ENCODE results near the gene ZNF488. TPM values are rescaled to one million over a fixed set of nuclear protein-coding genes. Genes with fewer than 3 reads are reported as not detected.

Gene ZNF488
- polyA plus RNA-seq, 2 of the 4 experiments (the other 2 are of a cell fraction), result 4.0 to 8.3 TPM

DNA sequence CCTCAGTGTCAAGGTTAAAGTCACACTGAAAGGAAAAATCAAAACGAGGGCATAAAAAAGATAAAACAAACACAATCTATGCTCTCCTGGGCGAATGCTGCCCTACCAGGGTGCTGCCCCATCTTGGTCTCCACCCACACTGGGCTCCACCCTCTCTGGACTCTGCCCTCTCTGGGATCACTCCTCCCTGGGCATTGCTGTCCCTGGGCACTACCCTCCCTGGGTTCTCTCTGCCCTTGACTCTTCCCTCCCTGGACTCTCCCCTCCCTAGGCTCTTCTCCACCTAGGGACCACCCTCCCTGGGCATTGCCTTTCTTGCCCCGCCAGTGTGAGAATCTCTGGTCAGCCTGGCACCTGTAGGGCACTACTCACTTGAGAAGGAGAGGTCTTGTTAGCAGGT, 53.3 kb downstream of the ZNF488 start:
- DNase-seq (ENCODE audit: low read depth in 1 of 2, low spot score in 1 of 2) (no peak), ATAC-seq (peak; percentile 65 to 82; a peak in 3 of 6 replicates), FAIRE-seq (no peak)
- Histone ChIP-seq H3K4me1 (peaks cover 6% of the 10 kb centered on the region; the same call in 1 of the 3 replicates), H3K4me3 (no peak overlapping the region), H3K4me2 (0 out of 3 replicates have a peak overlapping the region, but pooled peaks have one; percentile 14), H3K9me3 (no peaks in the 10 kb centered on the region), H3K27ac (no peak overlapping the region)
- WGBS (ENCODE audit: missing lambda C conversion rate), result 35% methylated on average over 3 of the region's 3 CpGs
- ChIA-PET CTCF (interaction anchor here (3.2 kb wide), 1 partner anchor 9 kb away, joined by 11 read pairs; no protein-coding TSS in a partner anchor), POLR2A (no interaction called here)
- TF ChIP-seq HEYL (CRISPR knock-in tag; IDR thresholded peaks at IDR 0.05) (no peak), NPAS2 (CRISPR knock-in tag; IDR thresholded peaks at IDR 0.05; ENCODE audit: borderline replicate concordance) (no peak), CBX2 (IDR thresholded peaks at IDR 0.05; ENCODE audit: borderline replicate concordance, low read depth) (no peak), POLR2AphosphoS2 (conservative IDR thresholded peaks at IDR 0.05; ENCODE audit: low read length) (no peak), HDAC2 (IDR thresholded peaks at IDR 0.05) (no peak), RARB (CRISPR knock-in tag; IDR thresholded peaks at IDR 0.05) (no peak), KDM1A (IDR thresholded peaks at IDR 0.05; ENCODE audit: low read depth) (no peak), TFCP2L1 (CRISPR knock-in tag; IDR thresholded peaks at IDR 0.05) (no peak), FOXS1 (CRISPR knock-in tag; IDR thresholded peaks at IDR 0.05) (no peak), RFX5 (IDR thresholded peaks at IDR 0.05) (no peak)
- TF ChIP-seq, protein P1, sequence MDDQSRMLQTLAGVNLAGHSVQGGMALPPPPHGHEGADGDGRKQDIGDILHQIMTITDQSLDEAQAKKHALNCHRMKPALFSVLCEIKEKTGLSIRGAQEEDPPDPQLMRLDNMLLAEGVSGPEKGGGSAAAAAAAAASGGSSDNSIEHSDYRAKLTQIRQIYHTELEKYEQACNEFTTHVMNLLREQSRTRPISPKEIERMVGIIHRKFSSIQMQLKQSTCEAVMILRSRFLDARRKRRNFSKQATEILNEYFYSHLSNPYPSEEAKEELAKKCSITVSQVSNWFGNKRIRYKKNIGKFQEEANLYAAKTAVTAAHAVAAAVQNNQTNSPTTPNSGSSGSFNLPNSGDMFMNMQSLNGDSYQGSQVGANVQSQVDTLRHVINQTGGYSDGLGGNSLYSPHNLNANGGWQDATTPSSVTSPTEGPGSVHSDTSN (IDR thresholded peaks at IDR 0.05), result no peak
- TF ChIP-seq, protein P2, sequence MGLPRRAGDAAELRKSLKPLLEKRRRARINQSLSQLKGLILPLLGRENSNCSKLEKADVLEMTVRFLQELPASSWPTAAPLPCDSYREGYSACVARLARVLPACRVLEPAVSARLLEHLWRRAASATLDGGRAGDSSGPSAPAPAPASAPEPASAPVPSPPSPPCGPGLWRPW (IDR thresholded peaks at IDR 0.05), result no peak

DNA sequence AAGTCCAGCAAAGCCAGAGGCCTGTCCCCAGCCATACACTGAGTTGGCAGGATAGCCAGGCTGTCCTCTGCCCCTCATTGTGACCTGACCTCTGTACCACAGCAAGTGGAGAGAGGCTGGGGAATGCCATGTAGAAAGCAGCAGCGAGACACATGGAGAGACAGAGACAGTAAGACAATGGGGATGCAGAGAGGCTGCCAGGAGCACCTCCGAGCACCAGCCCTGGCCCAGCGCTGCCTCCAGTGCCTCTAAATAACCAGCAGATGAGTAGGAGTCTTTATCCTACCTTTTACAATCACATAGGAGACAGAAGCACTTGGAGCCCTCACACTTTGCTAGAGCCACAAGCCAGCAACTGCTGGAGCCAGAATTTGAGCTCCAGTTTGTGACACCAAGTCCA, 53.7 kb downstream of the ZNF488 start:
- CTCF ChIA-PET, result interaction anchor here (3.2 kb wide), 1 partner anchor 10 kb away, joined by 11 read pairs; no protein-coding TSS in a partner anchor
- 66% methylated on average over 3 of the region's 3 CpGs for WGBS (ENCODE audit: missing lambda C conversion rate)
- FAIRE-seq, result no peak

DNA sequence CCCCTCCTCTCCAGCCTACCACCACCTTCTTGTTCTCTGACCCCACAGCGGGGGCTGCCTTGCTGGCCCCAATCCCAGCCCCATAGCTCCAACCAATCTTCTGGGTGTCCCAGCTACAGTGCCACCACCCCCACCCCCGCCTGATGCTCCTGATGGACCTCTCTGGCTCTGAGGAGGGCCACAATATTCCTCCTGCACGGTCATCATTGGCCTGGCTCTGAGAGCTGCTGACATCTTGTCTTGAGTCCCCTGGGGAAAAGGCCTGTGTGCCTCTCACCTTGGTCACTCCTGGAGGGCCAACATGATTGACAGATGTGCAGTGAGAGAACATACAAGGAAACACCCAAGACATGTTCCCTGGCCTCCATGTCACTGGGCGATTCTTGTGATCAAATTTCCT, 54.2 kb downstream of the ZNF488 start:
- POLR2A ChIA-PET, result no interaction called here
- TF ChIP-seq HEYL (CRISPR knock-in tag; IDR thresholded peaks at IDR 0.05) (no peak), KDM5A (IDR thresholded peaks at IDR 0.05) (no peak), ESRRA (IDR thresholded peaks at IDR 0.05; ENCODE audit: borderline replicate concordance, low read length) (no peak), FOSL2 (IDR thresholded peaks at IDR 0.05) (no peak), FOSL2 (CRISPR knock-in tag; IDR thresholded peaks at IDR 0.05) (no peak), RAD21 (conservative IDR thresholded peaks at IDR 0.05 in 1 of 2, IDR thresholded peaks at IDR 0.05 in 1 of 2) (no peak), JUN (IDR thresholded peaks at IDR 0.05) (no peak), RCOR1 (IDR thresholded peaks at IDR 0.05; ENCODE audit: low read depth, low read length) (no peak)
- no peak for ATAC-seq
- Histone ChIP-seq H3K9me3 (no peaks in the 10 kb centered on the region), H3K4me3 (no peak overlapping the region), H3K4me2 (no peak overlapping the region), H3K4me1 (peaks cover 6% of the 10 kb centered on the region; the same call in 1 of the 3 replicates), H3K27ac (no peak overlapping the region)
- CTCF ChIA-PET, result interaction anchor here (3.2 kb wide), 1 partner anchor 10 kb away, joined by 11 read pairs; no protein-coding TSS in a partner anchor
- 68% methylated on average over 2 of the region's 4 CpGs for WGBS (ENCODE audit: missing lambda C conversion rate)
- DNase-seq (ENCODE audit: low read depth in 1 of 2, low spot score in 1 of 2), result no peak
- FAIRE-seq, result no peak

More for the DNA sequence above, 53.7 kb downstream of the ZNF488 start:
- Histone ChIP-seq H3K27ac (no peak overlapping the region), H3K9me3 (no peaks in the 10 kb centered on the region), H3K4me1 (peaks cover 6% of the 10 kb centered on the region; the same call in 1 of the 3 replicates), H3K4me2 (0 out of 3 replicates have a peak overlapping the region, but pooled peaks have one; percentile 14), H3K4me3 (no peak overlapping the region)
- POLR2A ChIA-PET, result no interaction called here
- DNase-seq (ENCODE audit: low read depth in 1 of 2, low spot score in 1 of 2) (no peak), ATAC-seq (no peak)
- no peak for TF ChIP-seq BHLHE40 (IDR thresholded peaks at IDR 0.05; ENCODE audit: low read depth, low read length)
- TF ChIP-seq MAFK (IDR thresholded peaks at IDR 0.05; ENCODE audit: partially characterized antibody), result no peak
- no peak for TF ChIP-seq CBX8 (IDR thresholded peaks at IDR 0.05)
- no peak for TF ChIP-seq CHD2 (IDR thresholded peaks at IDR 0.05; ENCODE audit: low read length, partially characterized antibody)
- TF ChIP-seq, protein P3, sequence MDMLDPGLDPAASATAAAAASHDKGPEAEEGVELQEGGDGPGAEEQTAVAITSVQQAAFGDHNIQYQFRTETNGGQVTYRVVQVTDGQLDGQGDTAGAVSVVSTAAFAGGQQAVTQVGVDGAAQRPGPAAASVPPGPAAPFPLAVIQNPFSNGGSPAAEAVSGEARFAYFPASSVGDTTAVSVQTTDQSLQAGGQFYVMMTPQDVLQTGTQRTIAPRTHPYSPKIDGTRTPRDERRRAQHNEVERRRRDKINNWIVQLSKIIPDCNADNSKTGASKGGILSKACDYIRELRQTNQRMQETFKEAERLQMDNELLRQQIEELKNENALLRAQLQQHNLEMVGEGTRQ (IDR thresholded peaks at IDR 0.05), result no peak
- no peak for TF ChIP-seq JUN (IDR thresholded peaks at IDR 0.05)
- no peak for TF ChIP-seq RAD21 (conservative IDR thresholded peaks at IDR 0.05 in 1 of 2, IDR thresholded peaks at IDR 0.05 in 1 of 2)

Data from A549 (cell line).